CD4-positive, alpha-beta T cell (primary cell): Measurements from ENCODE around the gene CFAP20DC. TPM values are rescaled to one million over a fixed set of nuclear protein-coding genes. Genes with fewer than 3 reads are reported as not detected.

ENCODE experiments used
- ATAC-seq: fragments of 200-7000 bp; cut with Tn5 transposase; one replicate; pipeline ENCODE4 v1.10.0; 2022; ENCODE audit warnings: mild to moderate bottlenecking; ENCODE audit not compliant: poor library complexity
- CTCF ChIA-PET: fragments of 350-600 bp; sonication (Branson Sonifier 250); formaldehyde crosslinking; loops from one replicate; lab custom pipeline; 2021; ENCODE audit warnings: antibody characterized with exemption, inconsistent platforms; lab: Charles Lee
- POLR2A ChIA-PET: fragments of 350-600 bp; sonication (Branson Sonifier 250); formaldehyde crosslinking; loops from one replicate; lab custom pipeline; 2021; ENCODE audit warnings: antibody characterized with exemption, inconsistent platforms; lab: Charles Lee
- DNase-seq, 14 experiments: peaks; one replicate each; pipeline ENCODE4 v3.0.0-alpha.2; 2013 to 2020; ENCODE audit warnings: mixed read lengths in 2 of 14
- H3K27ac ChIP-seq, 2 donors: one replicate each; pipeline versions ENCODE4 v1.5.1 to v1.7.0; 2013; ENCODE audit warnings: low read length in 2 of 2, low read depth in 1 of 2, mild to moderate bottlenecking in 1 of 2
- H3K27me3 ChIP-seq, 2 experiments: 1 replicate in 1 of 2; 2 replicates in 1 of 2; pipeline versions ENCODE4 v1.6.1 to v1.7.0; 2013; ENCODE audit warnings: low read length in 2 of 2, control low read depth in 1 of 2, mild to moderate bottlenecking in 1 of 2, moderate library complexity in 1 of 2; ENCODE audit not compliant: insufficient read depth in 2 of 2, control insufficient read depth in 1 of 2
- H3K36me3 ChIP-seq: one replicate; pipeline ENCODE4 v1.6.1; 2013; ENCODE audit warnings: low read length, control low read depth; ENCODE audit not compliant: insufficient read depth
- H3K4me1 ChIP-seq: one replicate; pipeline ENCODE4 v1.6.1; 2013; ENCODE audit warnings: low read length, control low read depth; ENCODE audit not compliant: insufficient read depth
- H3K4me3 ChIP-seq: one replicate; pipeline ENCODE4 v1.5.1; 2013; ENCODE audit warnings: mild to moderate bottlenecking, low read length, moderate library complexity
- H3K9me3 ChIP-seq, 2 experiments: 1 replicate in 1 of 2; 2 replicates in 1 of 2; pipeline versions ENCODE4 v1.6.1 to v1.7.0; 2013; ENCODE audit warnings: low read length in 2 of 2, mild to moderate bottlenecking in 2 of 2, control low read depth in 1 of 2, moderate library complexity in 1 of 2; ENCODE audit not compliant: control insufficient read depth in 1 of 2, insufficient read depth in 1 of 2
- H3K27ac Mint-ChIP-seq: one replicate; pipeline ENCODE4 v1.8.0; 2020; ENCODE audit warnings: mixed read lengths
- H3K27me3 Mint-ChIP-seq: one replicate; pipeline ENCODE4 v1.8.0; 2021; ENCODE audit warnings: mixed read lengths
- H3K36me3 Mint-ChIP-seq: one replicate; pipeline ENCODE4 v1.8.0; 2021; ENCODE audit warnings: low read depth, mixed read lengths
- H3K4me1 Mint-ChIP-seq: one replicate; pipeline ENCODE4 v1.8.0; 2021; ENCODE audit warnings: low read depth, mixed read lengths
- H3K4me3 Mint-ChIP-seq: one replicate; pipeline ENCODE4 v1.8.0; 2020; ENCODE audit warnings: mild to moderate bottlenecking, mixed read lengths
- H3K9me3 Mint-ChIP-seq: one replicate; pipeline ENCODE4 v1.8.0; 2020; ENCODE audit warnings: mixed read lengths
- intact Hi-C, 2 experiments: fragments of 100-400 bp; cut with DNase I in 1 of 2; cut with micrococcal nuclease in 1 of 2; formaldehyde crosslinking; loops; one replicate each; pipeline versions ENCODE4 v1.15.1 to v1.9.0; 2023 to 2025; cut with DNase I, micrococcal nuclease
- total RNA-seq, 174 experiments: library from RNA in 2 of 174; stranded (reverse) in 2 of 174; gene quantifications; one replicate each; pipeline ENCODE4 v1.2.3 and lab custom pipeline; 2021 to 2026
- TF ChIP-seq, protein P1 (sequence below): fragments of 200-600 bp; IDR thresholded peaks from one replicate; pipeline ENCODE4 v1.8.0; 2022; ENCODE audit warnings: antibody characterized with exemption, mild to moderate bottlenecking

The CFAP20DC gene
- total RNA-seq, 2 experiments from 2014 or later: 0.11 to 0.20 TPM

DNA sequence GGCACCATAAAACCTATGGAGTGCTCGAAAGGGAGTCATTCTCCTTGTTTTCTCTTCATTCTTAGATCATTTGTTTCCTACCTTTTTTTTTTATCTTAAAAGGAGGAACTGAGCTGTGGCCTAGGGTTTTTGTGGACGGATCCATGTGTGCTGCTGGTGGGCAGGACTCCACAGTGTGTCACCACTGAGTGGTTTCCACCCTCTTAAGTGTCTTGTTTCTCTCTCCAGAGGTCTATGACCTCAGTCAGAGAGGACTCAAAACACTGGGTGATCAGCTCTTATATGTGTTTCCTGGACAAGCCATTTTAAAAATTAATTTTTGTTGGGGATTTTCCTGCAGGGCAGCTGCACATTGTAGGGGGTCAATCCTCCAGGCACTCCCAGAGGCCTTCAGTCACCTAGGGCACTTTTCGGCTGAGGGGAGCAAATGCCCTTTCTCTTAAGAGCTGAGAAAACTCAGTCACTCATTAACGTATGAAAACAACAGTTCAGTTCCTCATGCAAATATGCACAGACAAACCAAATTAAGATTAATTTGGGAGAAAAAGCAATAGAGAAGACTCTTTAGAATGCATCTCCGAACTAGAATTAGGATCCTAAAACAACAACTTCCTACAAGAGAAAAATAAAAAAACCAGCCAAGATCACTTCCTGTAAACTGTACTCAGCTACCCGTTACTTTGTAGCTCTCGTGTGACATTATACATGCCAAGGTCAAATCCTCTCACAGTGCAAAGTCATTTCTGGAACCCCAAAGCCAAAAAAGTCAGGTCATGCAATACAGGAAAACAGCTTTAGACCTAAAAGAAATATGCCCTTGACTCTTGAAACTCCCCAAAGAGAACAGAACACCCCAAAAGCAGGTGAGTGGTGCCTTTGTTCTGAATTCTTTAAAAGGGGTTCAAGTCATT lies 355.6 kb downstream of the CFAP20DC start:
- Histone ChIP-seq H3K4me1 (no peaks in the 10 kb centered on the region), H3K27me3 (peaks cover 0 to 4% of the 10 kb centered on the region in 2 experiments), H3K36me3 (no peaks in the 10 kb centered on the region), H3K4me3 (no peak overlapping the region), H3K27ac (no peak overlapping the region), H3K9me3 (peaks cover 0 to 6% of the 10 kb centered on the region in 2 experiments)
- Mint-ChIP-seq H3K4me3 (no peak overlapping the region), H3K4me1 (no peaks in the 10 kb centered on the region), H3K9me3 (peaks cover 2% of the 10 kb centered on the region), H3K27me3 (peaks cover 10% of the 10 kb centered on the region), H3K36me3 (no peaks in the 10 kb centered on the region), H3K27ac (no peak overlapping the region)
- TF ChIP-seq, protein P1, sequence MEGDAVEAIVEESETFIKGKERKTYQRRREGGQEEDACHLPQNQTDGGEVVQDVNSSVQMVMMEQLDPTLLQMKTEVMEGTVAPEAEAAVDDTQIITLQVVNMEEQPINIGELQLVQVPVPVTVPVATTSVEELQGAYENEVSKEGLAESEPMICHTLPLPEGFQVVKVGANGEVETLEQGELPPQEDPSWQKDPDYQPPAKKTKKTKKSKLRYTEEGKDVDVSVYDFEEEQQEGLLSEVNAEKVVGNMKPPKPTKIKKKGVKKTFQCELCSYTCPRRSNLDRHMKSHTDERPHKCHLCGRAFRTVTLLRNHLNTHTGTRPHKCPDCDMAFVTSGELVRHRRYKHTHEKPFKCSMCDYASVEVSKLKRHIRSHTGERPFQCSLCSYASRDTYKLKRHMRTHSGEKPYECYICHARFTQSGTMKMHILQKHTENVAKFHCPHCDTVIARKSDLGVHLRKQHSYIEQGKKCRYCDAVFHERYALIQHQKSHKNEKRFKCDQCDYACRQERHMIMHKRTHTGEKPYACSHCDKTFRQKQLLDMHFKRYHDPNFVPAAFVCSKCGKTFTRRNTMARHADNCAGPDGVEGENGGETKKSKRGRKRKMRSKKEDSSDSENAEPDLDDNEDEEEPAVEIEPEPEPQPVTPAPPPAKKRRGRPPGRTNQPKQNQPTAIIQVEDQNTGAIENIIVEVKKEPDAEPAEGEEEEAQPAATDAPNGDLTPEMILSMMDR: no peak
- ChIA-PET CTCF (no interaction called here), POLR2A (no interaction called here)
- DNase-seq: no peak
- ATAC-seq: no peak
- intact Hi-C loops: no loop called here

DNA sequence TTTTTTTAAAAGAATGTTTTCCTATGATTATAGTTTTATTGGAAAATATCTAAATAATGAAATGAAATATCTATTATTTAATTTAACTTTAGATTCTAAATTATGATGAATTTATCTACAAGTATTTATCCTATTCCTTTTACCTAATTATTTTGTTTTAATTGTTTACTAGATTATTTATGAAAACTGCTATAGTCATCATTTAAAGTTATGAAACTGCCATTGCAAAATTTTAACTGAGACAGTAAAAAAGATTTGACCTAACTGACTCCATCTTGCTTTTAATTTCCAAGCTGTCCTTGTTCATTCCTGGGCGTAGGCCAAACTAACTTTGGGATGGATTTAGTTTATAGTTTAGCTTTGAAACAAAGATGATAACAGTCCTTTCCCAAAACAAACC lies 357.3 kb downstream of the CFAP20DC start:
- Histone ChIP-seq H3K4me1 (no peaks in the 10 kb centered on the region), H3K27ac (no peak overlapping the region), H3K27me3 (peaks cover 4% of the 10 kb centered on the region in 2 experiments), H3K9me3 (peaks cover 0 to 6% of the 10 kb centered on the region in 2 experiments), H3K4me3 (no peak overlapping the region), H3K36me3 (no peaks in the 10 kb centered on the region)
- H3K27ac Mint-ChIP-seq: no peak overlapping the region
- H3K4me1 Mint-ChIP-seq: no peaks in the 10 kb centered on the region
- intact Hi-C loops: no loop called here
- ChIA-PET POLR2A (no interaction called here), CTCF (interaction anchor here (1.1 kb wide), 1 partner anchor 10 kb away, joined by 4 read pairs; no protein-coding TSS in a partner anchor)
- H3K27me3 Mint-ChIP-seq: peaks cover 17% of the 10 kb centered on the region
- DNase-seq (no peak), ATAC-seq (no peak)
- TF ChIP-seq, protein P1: no peak
- peaks cover 2% of the 10 kb centered on the region for H3K9me3 Mint-ChIP-seq
- H3K4me3 Mint-ChIP-seq: no peak overlapping the region
- H3K36me3 Mint-ChIP-seq: no peaks in the 10 kb centered on the region
